HG03139 (cell line): ENCODE results near the gene WDR87.
A peak's percentile ranks its signal among the peaks of the same experiment; 100 is the strongest.

Experiments used
- ATAC-seq: cut with Tn5 transposase; IDR thresholded peaks from one replicate; pipeline ENCODE4 v1.9.1; 2021; ENCODE audit not compliant: unreplicated experiment

Gene WDR87

DNA sequence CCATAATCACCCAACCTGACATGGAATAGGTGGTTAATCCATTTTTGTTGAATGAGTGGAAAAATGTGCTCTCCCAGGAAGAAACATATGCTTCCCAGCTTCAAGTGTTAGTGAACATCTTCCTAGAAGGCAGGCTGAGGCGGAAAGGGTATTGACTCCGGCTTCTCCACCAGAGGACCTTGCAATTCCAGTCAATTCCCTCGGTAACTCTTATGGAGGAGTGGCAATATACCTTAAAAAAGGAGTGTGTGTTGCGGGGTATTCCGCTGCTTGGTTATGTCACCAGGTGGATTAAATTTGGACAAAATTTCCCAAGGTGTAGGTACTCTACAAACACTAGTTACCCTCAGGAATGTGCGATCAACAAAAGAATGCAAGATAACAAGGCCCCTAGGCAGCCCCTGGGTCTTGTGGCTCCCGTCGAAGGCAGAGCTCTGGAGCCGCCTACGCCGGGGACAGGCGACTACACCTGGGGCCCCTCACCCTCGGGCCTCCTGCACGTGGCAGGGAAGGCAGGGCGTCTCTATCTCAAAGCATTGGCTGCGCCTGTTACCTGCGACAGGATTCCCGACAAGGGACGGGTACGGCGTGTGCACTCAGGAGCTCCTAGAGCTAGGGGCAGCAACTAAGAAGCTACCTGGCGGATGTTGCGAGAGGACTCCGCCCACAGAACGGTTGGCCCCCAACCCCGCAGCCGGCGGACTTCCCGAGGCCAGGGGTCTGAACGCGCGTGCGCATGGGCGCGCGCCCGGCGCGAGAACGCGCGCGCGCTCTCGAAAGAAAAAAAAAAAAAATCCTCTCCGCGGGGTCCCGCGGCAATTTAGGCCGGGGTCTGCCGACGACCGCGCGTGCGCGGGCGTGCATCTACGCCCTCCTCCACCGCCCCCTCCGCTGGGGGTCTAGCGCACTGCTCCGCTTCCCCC, at the start of gene WDR87:
Gene WDR87 (minus strand): TSS at position 649 of the 923 bp plus-strand sequence. CDS start 8,355 bp downstream, outside the sequence.
- peak; percentile 22 for ATAC-seq

DNA sequence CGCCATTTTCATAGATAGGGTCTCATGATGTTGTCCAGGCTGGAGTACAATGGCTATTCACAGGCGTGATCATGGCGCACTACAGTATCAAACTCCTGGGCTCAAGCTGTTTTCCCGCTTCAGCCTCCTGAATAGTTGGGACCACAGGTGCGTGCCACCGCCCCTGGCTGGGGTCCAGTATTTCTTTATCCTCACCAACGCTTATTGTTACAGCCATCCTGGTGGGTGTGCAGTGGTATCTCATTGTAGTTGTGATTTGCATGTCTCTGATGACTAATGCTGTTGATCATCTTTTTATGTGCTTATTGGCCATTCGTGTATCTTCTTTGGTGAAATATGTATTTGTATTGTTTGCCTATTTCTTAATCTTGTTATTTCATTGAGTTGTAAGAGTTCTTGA, 49.6 kb upstream of the WDR87 start:
- ATAC-seq, result no peak

DNA sequence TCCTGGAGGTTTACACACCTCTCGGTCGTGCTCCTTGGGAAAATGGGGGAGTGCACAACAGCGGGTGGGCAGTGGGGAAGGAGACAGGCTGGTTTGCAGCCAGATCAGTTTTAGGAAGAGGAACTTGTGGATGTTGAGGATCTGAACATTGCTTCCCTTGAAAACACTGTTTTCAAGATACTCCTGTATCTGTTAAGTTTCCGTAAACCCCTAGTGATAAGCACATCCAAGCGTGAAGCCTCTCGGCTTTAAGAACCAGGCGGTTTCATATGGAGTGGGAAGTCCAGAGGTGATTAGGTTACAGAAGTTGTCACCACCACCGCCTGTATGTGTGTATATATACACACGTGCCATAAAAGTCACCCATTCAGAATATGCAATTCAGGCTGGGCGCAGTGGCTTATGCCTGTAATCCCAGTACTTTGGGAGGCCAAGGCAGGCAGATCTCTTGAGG, 48.1 kb upstream of the WDR87 start:
- ATAC-seq, result no peak

DNA sequence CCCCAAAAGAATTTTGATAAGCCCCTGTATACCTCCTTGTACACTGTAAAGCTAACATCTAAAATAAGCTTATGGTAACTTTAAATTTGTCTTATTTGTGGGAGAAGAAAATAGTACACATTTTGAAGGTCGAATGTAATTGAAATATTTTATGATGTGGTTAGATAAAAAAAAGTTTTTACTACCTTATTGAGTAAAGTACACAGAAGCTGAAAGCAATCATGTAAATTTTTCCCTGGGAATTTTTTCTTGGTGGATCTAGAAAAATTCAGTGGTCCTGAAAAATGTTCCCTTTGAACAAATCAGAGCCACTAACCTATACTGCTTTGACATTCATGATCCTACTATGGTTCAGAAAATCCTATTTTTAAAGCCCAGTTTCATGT, 47.5 kb upstream of the WDR87 start:
- ATAC-seq, result no peak

DNA sequence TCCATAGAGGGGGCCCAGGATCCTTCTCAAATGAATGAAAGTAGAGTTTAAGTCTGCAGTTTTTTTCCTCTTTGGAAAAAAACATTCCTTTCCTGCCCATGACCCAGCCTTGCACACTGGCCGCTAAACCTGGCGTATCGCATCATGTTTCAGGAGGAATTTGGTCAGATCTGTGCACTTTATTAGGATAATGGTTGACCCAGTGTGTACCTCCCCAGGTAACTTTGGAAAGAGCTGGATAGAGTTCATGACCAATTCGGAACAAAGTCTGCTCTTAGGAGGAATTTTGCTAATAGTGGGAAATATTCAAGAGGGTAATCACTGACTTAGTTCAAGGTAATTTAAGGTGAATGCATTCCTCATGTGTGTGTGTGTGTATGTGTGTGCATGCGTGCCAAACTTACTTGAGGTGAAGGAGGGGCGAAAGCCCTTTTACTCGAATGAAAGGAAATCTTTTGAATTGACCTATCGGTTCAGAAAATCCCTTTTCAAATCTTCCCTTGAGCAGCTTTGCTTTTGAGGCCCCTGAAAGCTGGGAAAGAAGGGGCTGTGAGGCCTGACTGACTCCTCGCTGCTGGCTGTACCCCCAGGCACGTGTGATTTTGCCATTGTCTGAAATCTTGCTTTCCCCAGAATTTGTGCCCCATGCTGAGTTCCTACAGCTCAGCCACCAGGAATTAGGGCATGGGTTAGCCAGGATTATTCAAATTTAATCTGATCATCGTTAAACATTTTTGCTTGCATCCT, 47.0 kb upstream of the WDR87 start:
- ATAC-seq, result no peak

DNA sequence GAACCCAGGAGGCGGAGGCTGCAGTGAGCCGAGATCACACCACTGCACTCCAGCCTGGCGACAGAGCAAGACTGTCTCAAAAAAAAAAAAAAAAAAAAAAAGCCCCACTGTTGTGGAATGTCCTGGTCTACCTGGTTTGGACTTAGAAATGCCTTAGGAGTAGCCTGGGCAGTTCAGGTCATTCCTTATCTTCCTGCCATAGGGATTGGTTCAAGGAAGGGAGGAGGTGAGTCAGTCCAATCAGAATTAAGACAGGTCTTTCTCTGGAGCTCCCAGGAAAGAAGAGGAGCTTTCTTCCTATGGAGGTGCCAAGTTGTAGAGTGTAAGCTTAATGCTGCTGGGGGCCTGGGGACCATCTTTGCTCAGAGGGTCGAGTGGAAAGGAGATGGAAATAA, 45.4 kb upstream of the WDR87 start:
- no peak for ATAC-seq

DNA sequence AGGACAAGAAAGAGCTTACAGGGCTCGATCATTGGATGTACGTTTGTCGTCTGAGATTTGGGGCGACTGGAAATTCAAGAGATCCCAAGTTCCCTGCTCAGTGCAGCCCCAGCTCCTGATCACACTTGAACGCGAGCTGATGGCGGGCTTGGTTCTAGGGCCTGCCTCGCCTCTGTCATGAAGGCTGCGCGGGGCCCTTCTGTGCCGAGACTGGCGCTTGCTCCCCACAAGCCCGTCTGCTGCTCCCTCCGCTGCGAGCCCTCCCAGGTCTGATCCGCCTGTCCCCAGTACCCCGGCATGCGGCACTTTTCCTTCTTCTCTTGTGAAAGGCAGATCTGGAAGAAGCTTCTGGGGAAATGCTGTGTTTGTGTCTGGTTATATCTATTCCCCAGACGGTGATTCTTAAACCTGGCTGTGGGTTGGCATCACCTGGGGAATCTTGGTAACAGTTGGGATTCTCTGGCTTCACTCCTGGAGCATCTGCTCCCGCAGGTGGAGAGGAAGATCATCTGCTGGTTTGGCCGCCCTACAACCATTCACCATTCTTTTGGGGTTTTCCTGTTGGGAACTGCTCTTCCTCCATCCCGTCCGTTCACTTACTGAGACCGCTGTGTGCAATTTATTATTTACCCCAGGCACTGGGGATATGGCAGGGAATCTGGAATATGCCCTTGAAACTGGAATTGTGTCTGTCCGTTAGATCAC, 44.2 kb upstream of the WDR87 start:
- no peak for ATAC-seq

DNA sequence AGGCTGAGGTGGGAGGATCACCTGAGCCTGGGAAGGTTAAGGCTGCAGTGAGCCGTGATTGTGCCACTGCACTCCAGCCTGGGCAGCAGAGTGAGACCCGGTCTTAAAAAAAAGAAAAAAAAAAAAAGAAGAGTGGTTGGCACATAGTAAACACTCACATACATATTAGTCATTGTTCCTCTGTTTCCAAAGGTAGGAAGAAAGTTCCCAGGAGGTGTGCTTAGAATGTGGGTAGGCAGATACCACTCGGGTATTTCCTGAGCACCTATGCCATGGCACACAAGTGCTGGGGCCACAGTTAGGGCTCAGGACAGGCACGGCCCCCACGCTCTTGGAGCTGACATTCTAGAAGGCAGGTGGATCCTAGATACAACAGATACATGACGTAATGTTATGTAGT, 42.0 kb upstream of the WDR87 start:
- ATAC-seq, result no peak

DNA sequence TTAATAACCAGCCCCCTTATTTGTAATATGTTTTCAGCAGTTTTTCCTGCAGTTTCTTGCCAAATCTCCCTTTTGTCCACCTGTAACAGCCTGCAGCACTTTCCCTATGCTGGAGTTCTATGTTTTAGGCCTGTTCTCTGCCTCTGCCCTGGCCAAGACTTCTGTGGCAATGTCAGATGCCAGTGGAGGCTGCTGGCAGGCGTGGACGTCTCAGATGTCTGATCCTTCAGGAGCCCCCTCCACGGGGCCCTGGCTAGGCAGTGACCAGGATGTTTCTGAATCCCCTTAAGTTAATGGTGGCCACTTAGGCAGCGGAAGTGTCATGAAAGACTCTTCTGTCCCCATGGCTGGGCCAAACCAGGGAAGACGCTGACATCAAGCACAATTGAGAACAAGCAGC, 41.4 kb upstream of the WDR87 start:
- no peak for ATAC-seq

DNA sequence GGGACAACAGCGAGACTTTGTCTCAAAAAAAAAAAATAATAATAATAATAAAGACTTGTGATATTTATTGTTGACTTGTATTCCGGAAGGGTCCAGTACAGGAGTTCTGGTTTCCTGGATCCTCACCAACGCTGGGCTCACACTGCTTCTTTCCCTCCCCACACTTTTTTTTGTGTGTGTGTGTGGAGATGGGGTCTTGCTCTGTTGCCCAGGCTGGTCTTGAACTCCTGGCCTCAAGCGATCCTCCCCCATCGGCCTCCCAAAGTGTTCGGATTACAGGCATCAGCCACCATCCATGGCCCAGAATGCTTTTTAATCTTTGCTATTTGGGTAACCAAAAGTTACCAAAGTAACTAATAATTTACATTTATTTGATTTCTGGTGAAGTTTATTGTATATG, 39.7 kb upstream of the WDR87 start:
- ATAC-seq, result no peak

DNA sequence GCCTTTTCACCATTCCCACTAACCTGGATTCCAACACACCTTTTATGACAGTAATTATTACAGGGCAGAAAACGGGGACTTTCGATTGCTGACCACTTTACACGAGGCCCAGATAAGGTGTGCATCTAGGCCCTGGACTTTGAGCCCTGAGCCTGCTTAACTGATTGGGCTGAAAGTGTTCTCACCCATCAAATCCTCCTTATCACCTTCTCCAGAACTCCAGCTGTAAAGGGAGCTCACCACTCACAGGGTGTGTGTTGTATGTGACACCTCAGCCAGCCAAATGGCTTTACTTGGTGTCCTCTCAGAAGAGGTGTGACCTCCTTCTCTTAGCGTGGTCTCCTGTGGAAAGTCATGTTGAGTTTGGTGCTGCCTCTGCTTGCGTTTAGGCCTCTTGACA, 37.1 kb upstream of the WDR87 start:
- no peak for ATAC-seq

DNA sequence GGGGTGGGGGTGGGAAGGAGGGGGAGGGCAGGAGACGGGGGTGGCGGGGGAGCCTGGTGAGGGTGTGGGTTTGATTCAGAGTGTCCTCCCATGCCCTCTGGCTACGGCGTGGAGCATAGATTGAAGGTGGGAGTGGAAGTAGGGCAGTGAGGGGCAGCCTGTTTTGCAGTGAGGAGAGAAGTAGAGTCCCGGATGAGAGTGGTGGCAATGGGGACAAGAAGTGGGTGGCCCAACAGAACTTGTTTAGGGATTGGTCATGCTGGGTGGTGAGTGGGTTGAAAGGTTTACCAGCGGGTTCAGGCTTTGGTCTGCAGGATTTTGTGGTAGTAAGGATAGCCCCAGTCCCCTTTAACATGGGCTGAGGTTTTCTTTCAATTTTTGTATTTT, 36.1 kb upstream of the WDR87 start:
- ATAC-seq, result no peak

DNA sequence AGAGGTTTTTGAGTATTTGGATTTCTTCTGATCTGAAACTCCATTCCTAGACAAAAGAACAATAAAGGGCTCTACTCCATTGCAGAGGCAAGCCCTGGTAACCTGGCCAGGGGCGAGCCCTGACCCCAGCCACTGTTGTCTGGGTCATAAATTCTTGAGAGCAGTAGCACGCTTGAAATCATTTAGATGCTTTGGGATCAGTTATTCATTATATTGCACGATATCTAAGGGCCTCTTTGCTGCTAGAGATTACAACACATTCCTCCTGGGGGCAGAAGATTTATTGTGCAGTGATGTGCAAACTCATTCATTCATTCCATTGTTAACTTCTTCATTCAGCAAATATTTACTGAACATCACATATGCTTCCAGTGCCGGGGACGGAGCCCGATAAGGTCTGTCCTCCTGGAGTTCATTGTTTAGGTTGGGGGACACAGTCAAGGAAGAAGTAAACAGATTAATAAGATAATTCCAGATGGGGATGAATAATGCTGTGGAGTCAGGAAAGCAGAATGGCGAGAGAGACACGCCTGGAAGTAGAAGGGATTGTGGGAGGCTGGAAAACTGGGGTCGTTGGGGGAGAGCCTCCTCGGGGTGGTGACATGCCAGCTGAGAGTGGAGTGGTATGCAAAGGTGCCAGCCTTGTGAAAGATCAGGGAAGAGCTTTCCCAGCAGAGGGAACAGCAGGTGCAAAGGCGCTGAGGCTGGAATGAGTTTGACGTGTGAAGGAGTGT, 35.6 kb upstream of the WDR87 start:
- ATAC-seq, result no peak

DNA sequence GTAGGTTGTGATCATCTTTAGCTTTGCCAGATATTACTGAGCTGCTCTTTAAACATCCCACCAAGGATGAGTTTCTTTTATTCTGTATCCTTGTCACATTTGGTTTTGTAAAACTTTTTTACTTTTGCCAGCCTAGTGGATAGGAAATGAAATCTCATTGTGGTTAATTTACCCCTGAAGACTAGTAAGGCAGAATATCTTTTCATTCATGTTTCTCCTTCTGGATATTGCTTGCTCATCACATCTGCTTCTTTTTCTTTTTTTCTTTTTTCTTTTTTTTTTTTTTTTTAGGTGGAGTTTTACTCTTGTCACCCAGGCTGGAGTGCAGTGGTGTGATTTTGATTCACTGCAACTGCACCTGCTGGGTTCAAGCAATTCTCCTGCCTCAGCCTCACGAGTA, 32.0 kb upstream of the WDR87 start:
- ATAC-seq, result no peak

DNA sequence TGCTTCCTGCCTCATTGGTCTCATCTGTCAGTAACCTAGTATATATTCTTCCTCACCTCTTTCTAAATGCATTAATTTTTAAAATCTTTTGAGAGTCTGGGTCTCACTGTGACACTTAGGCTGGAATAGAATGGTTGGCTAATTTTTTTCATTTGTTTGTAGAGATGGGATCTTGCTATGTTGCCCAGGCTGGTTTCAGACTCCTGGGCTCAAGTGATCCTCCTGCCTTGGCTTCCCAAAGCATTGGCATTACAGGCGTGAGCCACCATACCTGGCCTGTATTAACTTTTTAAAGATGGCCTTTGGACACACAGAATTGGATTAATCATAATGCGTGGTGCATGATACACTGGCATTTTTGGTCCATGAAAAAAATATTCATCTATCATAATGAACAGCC, 30.5 kb upstream of the WDR87 start:
- no peak for ATAC-seq

DNA sequence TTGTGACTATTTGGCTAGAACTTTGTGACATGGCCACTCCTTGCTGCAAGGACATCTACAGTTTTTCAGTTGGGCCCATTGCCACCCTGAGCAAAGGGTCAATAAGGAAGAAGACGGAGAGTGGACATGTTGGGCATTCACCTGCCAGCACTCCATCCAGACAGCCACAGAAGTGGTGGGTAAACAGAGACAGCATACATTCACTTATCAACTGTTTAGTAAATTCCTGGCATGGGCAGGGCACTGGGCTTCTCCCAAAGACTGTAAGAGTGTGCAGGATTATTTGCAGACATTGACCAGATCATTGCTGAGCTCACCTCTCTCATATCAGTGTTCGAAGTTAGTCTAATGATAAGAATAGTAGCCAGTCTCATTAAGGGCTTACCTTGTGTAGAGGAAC, 29.8 kb upstream of the WDR87 start:
- no peak for ATAC-seq

DNA sequence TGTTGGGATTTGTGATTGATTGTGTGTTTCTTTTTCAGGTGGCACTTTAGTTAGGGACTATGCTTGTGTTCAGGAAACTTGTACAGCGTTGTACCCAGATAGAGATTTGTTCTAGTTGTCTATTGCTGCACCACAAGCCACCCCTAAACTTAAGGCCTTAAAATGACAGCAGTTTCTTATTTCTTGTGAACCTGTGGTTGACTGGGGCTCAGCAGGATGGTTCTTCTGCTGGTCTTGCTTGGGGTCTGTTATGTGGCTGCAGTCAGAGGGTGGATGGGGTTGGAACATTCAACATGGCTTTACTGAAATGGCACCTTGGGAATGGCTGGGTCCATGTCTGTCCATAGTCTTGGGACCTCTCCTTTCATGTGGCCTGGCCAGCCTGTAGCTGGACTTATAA, 28.9 kb upstream of the WDR87 start:
- no peak for ATAC-seq

DNA sequence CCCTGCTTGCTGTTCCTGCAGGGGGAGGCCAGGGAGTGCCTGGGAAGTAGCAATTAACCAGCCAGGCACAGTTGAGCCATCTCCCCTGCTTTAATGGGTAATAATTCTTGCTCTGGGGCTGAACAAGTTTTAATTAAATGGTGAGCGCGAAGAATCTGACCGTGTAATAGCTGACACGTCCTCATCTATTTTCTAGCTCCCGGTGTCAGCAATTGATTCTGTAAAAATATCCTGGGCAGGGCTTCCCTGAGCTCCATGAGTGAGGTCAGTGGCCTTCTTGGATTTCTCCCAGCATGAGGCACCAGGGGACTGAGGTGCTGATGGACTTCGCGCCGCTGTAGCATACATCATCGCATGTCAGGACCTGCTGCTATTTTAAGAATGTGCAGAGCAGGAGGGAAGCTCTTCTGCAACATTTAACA, 27.6 kb upstream of the WDR87 start:
- no peak for ATAC-seq

DNA sequence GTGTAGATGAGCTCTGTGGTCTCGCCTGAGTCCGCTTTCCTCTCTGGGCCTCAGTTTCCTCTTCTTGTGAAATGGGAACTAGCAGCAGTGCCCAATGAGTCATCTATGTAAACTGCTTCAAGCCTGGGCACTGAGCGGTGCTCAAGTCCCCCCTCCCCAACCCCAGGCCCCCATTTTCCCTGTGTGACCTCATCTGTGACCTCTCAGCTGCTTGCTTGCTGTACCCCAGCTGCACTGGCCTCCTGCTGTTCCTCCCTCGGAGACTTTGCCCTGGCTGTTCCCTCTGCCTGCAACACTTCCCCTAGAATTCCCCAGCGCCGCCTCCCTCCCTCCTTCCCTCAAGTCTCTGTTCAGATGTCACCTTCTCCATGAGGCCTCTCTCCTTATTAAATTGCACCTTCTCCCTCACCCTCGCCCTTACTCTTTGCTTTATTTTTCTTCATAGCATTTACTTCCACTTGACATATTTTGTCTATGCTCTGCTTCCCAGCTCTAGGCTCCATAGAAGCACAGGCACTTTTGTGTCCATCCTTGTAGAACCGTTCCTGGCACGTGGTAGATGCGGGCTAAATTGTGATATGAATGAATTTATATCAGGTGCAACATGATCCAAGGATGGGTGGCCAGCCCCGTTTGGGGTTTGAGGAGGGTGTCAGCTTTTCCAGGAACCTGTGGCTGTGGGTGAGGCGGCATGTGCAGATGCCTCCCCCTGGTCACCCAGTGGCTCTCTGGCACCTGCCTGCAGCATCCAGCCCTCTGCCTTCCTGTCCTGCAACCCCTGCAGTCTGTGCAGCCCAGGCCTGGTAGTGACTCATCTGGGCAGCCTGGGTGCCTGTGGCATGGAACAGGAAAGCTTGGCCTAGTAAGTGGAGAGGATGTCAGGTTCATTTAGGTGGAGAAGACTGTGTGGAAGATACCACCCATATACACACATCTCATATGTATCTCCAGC, 26.9 kb upstream of the WDR87 start:
- ATAC-seq, result no peak
